H9 (cell line): Measurements from ENCODE around the gene IL1RL1. TPM values are rescaled to one million over a fixed set of nuclear protein-coding genes. Genes with fewer than 3 reads are reported as not detected.

Source experiments
- DNase-seq: peaks from one replicate; pipeline ENCODE4 v3.0.0-alpha.2; 2017
- H2AFZ ChIP-seq: one replicate; pipeline ENCODE4 v1.6.1; 2013; ENCODE audit warnings: mild to moderate bottlenecking, low read length, control low read depth, moderate library complexity
- H2AK5ac ChIP-seq: 2 replicates; pipeline ENCODE4 v1.6.1; 2013; ENCODE audit warnings: low read length, control low read depth, mixed read lengths; ENCODE audit not compliant: insufficient read length
- H2BK120ac ChIP-seq: one replicate; pipeline ENCODE4 v1.6.1; 2013; ENCODE audit warnings: low read depth, mild to moderate bottlenecking, low read length, control low read depth, inconsistent platforms; ENCODE audit not compliant: poor library complexity, severe bottlenecking
- H2BK12ac ChIP-seq: 2 replicates; pipeline ENCODE4 v1.6.1; 2013; ENCODE audit warnings: low read length, control low read depth, mixed read lengths, low read depth; ENCODE audit not compliant: insufficient read length
- H2BK15ac ChIP-seq: 2 replicates; pipeline ENCODE4 v1.6.1; 2013; ENCODE audit warnings: low read depth, low read length, control low read depth
- H2BK20ac ChIP-seq: one replicate; pipeline ENCODE4 v1.6.1; 2013; ENCODE audit warnings: low read depth, mild to moderate bottlenecking, low read length, control low read depth, inconsistent platforms; ENCODE audit not compliant: poor library complexity, severe bottlenecking
- H2BK5ac ChIP-seq: 2 replicates; pipeline ENCODE4 v1.6.1; 2013; ENCODE audit warnings: low read length, control low read depth, mixed read lengths; ENCODE audit not compliant: insufficient read length
- H3K14ac ChIP-seq: 2 replicates; pipeline ENCODE4 v1.6.1; 2013; ENCODE audit warnings: low read length, control low read depth; ENCODE audit not compliant: insufficient read depth
- H3K18ac ChIP-seq: 2 replicates; pipeline ENCODE4 v1.6.1; 2013; ENCODE audit warnings: low read depth, mild to moderate bottlenecking, mixed read lengths, low read length, control low read depth; ENCODE audit not compliant: insufficient read length
- H3K23ac ChIP-seq: 2 replicates; pipeline ENCODE4 v1.6.1; 2013; ENCODE audit warnings: low read length, control low read depth, mixed read lengths, low read depth; ENCODE audit not compliant: insufficient read length
- H3K23me2 ChIP-seq: 2 replicates; pipeline ENCODE4 v1.6.1; 2013; ENCODE audit warnings: low read depth, mild to moderate bottlenecking, mixed read lengths, low read length, control low read depth; ENCODE audit not compliant: insufficient read length, poor library complexity, severe bottlenecking
- H3K27ac ChIP-seq: 2 replicates; pipeline ENCODE4 v1.5.1; 2013; ENCODE audit warnings: low read length, control low read depth, mixed read lengths, low read depth; ENCODE audit not compliant: insufficient read length
- H3K27me3 ChIP-seq: 2 replicates; pipeline ENCODE4 v1.6.1; 2013; ENCODE audit warnings: low read length, control low read depth, inconsistent platforms; ENCODE audit not compliant: insufficient read depth
- H3K4ac ChIP-seq: 2 replicates; pipeline ENCODE4 v1.6.1; 2013; ENCODE audit warnings: low read depth, mild to moderate bottlenecking, control low read depth, inconsistent platforms, low read length, moderate library complexity
- H3K4me1 ChIP-seq: 2 replicates; pipeline ENCODE4 v1.6.1; 2013; ENCODE audit warnings: low read length, control low read depth, inconsistent platforms; ENCODE audit not compliant: insufficient read depth
- H3K4me2 ChIP-seq: 2 replicates; pipeline ENCODE4 v1.6.1; 2013; ENCODE audit warnings: low read length, control low read depth, mixed read lengths; ENCODE audit not compliant: insufficient read length, insufficient read depth
- H3K56ac ChIP-seq: 2 replicates; pipeline ENCODE4 v1.6.1; 2013; ENCODE audit warnings: low read depth, mild to moderate bottlenecking, mixed read lengths, low read length, control low read depth; ENCODE audit not compliant: insufficient read length
- H3K79me1 ChIP-seq: 2 replicates; pipeline ENCODE4 v1.6.1; 2013; ENCODE audit warnings: low read depth, mild to moderate bottlenecking, moderate library complexity, low read length, control low read depth, inconsistent platforms; ENCODE audit not compliant: insufficient read depth, poor library complexity, severe bottlenecking
- H3K79me2 ChIP-seq: 2 replicates; pipeline ENCODE4 v1.6.1; 2013; ENCODE audit warnings: low read length, control low read depth, inconsistent platforms; ENCODE audit not compliant: insufficient read depth
- H3K9ac ChIP-seq: 2 replicates; pipeline ENCODE4 v1.6.1; 2013; ENCODE audit warnings: low read length, control low read depth, mixed read lengths; ENCODE audit not compliant: insufficient read length; ENCODE audit errors: extremely low read depth
- H3K9me3 ChIP-seq: one replicate; pipeline ENCODE4 v1.6.1; 2013; ENCODE audit warnings: low read depth, low read length, inconsistent platforms; ENCODE audit not compliant: control insufficient read depth
- H3T11ph ChIP-seq: one replicate; pipeline ENCODE4 v1.6.1; 2013; ENCODE audit warnings: mild to moderate bottlenecking, low read length, control low read depth, inconsistent platforms
- H4K20me1 ChIP-seq: one replicate; pipeline ENCODE4 v1.6.1; 2013; ENCODE audit not compliant: control insufficient read depth, insufficient read length, insufficient read depth
- H4K5ac ChIP-seq: 2 replicates; pipeline ENCODE4 v1.6.1; 2013; ENCODE audit warnings: low read depth, mild to moderate bottlenecking, mixed read lengths, low read length, control low read depth; ENCODE audit not compliant: insufficient read length
- H4K8ac ChIP-seq: replicated peaks from 2 replicates; pipeline ENCODE4 v1.6.1; 2013; ENCODE audit warnings: low read length, control low read depth, mixed read lengths, low read depth; ENCODE audit not compliant: insufficient read length
- H4K91ac ChIP-seq: 2 replicates; pipeline ENCODE4 v1.6.1; 2013; ENCODE audit warnings: low read depth, mild to moderate bottlenecking, moderate library complexity, mixed read lengths, low read length, control low read depth; ENCODE audit not compliant: insufficient read length
- H3K27ac Mint-ChIP-seq, 3 experiments: 2 replicates in 2 of 3; 3 replicates in 1 of 3; pipeline ENCODE4 v1.8.0; 2020 to 2021; ENCODE audit warnings: mixed read lengths in 3 of 3, mild to moderate bottlenecking in 1 of 3, moderate library complexity in 1 of 3
- H3K27me3 Mint-ChIP-seq: 2 replicates; pipeline ENCODE4 v1.8.0; 2021; ENCODE audit warnings: low read depth, mild to moderate bottlenecking, moderate library complexity, mixed read lengths
- H3K36me3 Mint-ChIP-seq, 3 experiments: 2 replicates in 2 of 3; 3 replicates in 1 of 3; pipeline ENCODE4 v1.8.0; 2020 to 2021; ENCODE audit warnings: low read depth in 3 of 3, mixed read lengths in 3 of 3; ENCODE audit not compliant: insufficient read depth in 1 of 3
- H3K4me1 Mint-ChIP-seq, 2 experiments: 2 replicates each; pipeline ENCODE4 v1.8.0; 2020; ENCODE audit warnings: mixed read lengths in 2 of 2
- H3K4me3 Mint-ChIP-seq, 2 experiments: 2 replicates in 1 of 2; 3 replicates in 1 of 2; pipeline ENCODE4 v1.8.0; 2020 to 2021; ENCODE audit warnings: mild to moderate bottlenecking in 2 of 2, mixed read lengths in 2 of 2, moderate library complexity in 1 of 2
- H3K9me3 Mint-ChIP-seq, 2 experiments: 2 replicates in 1 of 2; 3 replicates in 1 of 2; pipeline ENCODE4 v1.8.0; 2020; ENCODE audit warnings: mild to moderate bottlenecking in 2 of 2, mixed read lengths in 2 of 2, moderate library complexity in 1 of 2
- CTCF ChIP-seq: fragments of 200-600 bp; sonication (generic); conservative IDR thresholded peaks from 3 replicates; pipeline ENCODE4 v1.8.0; 2021; ENCODE audit warnings: antibody characterized with exemption, mild to moderate bottlenecking
- WGBS: extraction: QIAGEN DNeasy Blood & Tissue Kit; methylation state at CpG from one replicate; pipeline ENCODE4 v1.1.7; 2013; ENCODE audit warnings: missing lambda C conversion rate, low lambda C conversion rate, mixed read lengths; ENCODE audit not compliant: insufficient read length; ENCODE audit errors: extremely low coverage; 5-methylcytosine and 5-hydroxymethylcytosine counted together
- total RNA-seq: library from RNA; stranded (reverse); gene quantifications from 2 replicates; pipeline ENCODE4 v1.2.1, GENCODE V29; 2021

IL1RL1 gene
- total RNA-seq, 1 experiment from 2014 or later: not detected

- Histone ChIP-seq H2BK120ac (no peak overlapping the region), H3K23me2 (no peaks in the 10 kb centered on the region), H2BK12ac (no peak overlapping the region), H3K14ac (no peak overlapping the region), H3K4me2 (no peak overlapping the region), H2AK5ac (no peak overlapping the region), H4K8ac (no peak overlapping the region), H4K91ac (no peak overlapping the region), H3K4me1 (no peaks in the 10 kb centered on the region), H4K20me1 (no peaks in the 10 kb centered on the region), H2BK5ac (no peak overlapping the region), H3K4ac (no peak overlapping the region), H3K56ac (no peak overlapping the region), H3K79me2 (no peaks in the 10 kb centered on the region), H2AFZ (no peak overlapping the region), H2BK20ac (no peak overlapping the region), H3T11ph (no peak overlapping the region), H3K9ac (no peak overlapping the region), H3K9me3 (no peaks in the 10 kb centered on the region), H3K23ac (no peak overlapping the region), H3K27me3 (no peaks in the 10 kb centered on the region; the same call in 1 of the 2 replicates), H4K5ac (no peak overlapping the region), H3K27ac (no peak overlapping the region), H2BK15ac (no peak overlapping the region), H3K18ac (no peak overlapping the region), H3K79me1 (no peaks in the 10 kb centered on the region)
- Mint-ChIP-seq H3K9me3 (no peaks in the 10 kb centered on the region), H3K36me3 (no peaks in the 10 kb centered on the region), H3K4me3 (no peak overlapping the region), H3K27ac (no peak overlapping the region), H3K27me3 (peaks cover 36% of the 10 kb centered on the region), H3K4me1 (peaks cover 9 to 10% of the 10 kb centered on the region in 2 experiments)
- DNase-seq: no peak
- WGBS: no CpG with 5 or more reads among the region's 2 CpGs
- TF ChIP-seq CTCF: no peak
These were observed 45.4 kb downstream of the IL1RL1 start for GRCh38 chr2:102356741-102357140.
